HL-60/S4 (cell line): ENCODE measurements around the gene COL23A1.
"Not testable (repeated sequence)": the region's sequence is repeated elsewhere in the genome, so short reads cannot be mapped to it uniquely, and the experiment has no call there.

Experiments
- in situ Hi-C: fragments of 300-500 bp; cut with MboI; formaldehyde crosslinking; loops from 2 replicates; pipeline ENCODE4 v1.14.3; 2022; ENCODE audit warnings: low sequenced_read_pairs

Gene COL23A1

GRCh38 chr5:178210073-178210535, 380.1 kb downstream of the COL23A1 start:
- in situ Hi-C loops, result no loop called here

GRCh38 chr5:178209334-178210072, 380.7 kb downstream of the COL23A1 start:
- in situ Hi-C loops, result no loop called here

GRCh38 chr5:178208540-178209227, 381.5 kb downstream of the COL23A1 start:
- in situ Hi-C loops, result no loop called here

DNA sequence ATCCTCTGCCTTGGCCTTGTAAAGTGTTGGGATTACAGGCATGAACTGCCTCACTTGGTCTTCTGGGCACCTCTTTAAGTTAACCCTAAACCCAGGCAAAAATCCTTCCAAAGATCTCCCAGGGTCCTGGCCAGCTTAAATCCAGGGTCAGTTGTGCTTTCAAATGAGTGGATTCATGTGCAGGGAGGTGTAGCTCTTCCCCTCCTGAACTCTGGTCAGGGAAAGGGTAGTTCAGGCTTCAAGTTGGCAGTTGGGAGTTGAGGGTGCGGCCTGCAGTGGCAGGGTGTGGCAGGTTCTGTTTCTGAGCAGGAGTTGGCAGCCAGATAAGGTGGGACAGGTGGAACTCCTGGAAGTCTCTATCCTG, 382.3 kb downstream of the COL23A1 start:
- in situ Hi-C loops, result no loop called here

DNA sequence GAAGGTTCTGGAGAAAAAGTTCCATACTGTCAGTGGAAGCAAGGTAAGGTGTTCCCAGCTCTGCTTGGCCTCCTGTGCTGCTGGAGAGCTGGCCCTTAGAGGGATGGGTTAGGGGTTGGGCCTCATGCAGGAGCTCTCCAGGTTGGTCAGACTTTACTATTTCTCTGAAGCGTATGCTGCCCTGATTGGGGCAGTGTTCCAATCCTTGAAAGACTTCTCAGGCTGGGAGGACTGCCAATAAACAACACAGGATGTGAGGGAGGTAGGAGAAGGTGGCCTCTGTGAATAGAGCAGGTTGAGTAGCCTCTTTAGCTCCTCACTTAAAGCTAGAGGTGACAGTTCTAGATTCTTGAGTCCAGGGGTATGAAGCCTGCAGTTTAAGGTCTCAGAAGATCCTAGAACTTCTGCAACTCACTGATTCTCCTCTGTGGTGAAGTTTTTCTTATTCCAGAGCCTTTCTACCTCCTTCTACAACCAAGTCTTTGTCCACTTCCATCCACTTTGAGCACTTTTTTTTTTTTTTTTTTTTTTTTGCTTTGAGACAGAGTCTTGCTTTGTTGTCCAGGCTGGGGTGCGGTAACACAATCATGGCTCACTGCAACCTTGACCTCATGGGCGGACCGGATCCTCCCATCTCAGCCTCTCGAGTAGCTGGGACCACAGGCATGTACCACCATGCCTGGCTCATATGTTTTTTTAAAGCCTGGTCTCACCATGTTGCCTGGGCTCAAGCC, 382.8 kb downstream of the COL23A1 start:
- in situ Hi-C loops, result no loop called here

GRCh38 chr5:178206166-178207101, 383.8 kb downstream of the COL23A1 start:
- in situ Hi-C loops, result no loop called here

DNA sequence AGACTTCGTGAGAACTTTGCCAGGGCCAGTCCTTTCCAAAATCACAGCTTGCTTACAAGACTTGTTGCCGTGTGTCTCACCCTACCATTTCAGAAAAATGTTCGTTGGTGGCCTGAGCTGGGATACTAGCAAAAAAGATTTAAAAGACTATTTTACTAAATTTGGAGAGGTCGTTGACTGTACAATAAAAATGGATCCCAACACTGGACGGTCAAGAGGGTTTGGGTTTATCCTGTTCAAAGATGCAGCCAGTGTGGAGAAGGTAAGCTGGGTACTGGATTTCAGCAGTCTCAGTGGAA, 384.5 kb downstream of the COL23A1 start:
- in situ Hi-C loops, result no loop called here

DNA sequence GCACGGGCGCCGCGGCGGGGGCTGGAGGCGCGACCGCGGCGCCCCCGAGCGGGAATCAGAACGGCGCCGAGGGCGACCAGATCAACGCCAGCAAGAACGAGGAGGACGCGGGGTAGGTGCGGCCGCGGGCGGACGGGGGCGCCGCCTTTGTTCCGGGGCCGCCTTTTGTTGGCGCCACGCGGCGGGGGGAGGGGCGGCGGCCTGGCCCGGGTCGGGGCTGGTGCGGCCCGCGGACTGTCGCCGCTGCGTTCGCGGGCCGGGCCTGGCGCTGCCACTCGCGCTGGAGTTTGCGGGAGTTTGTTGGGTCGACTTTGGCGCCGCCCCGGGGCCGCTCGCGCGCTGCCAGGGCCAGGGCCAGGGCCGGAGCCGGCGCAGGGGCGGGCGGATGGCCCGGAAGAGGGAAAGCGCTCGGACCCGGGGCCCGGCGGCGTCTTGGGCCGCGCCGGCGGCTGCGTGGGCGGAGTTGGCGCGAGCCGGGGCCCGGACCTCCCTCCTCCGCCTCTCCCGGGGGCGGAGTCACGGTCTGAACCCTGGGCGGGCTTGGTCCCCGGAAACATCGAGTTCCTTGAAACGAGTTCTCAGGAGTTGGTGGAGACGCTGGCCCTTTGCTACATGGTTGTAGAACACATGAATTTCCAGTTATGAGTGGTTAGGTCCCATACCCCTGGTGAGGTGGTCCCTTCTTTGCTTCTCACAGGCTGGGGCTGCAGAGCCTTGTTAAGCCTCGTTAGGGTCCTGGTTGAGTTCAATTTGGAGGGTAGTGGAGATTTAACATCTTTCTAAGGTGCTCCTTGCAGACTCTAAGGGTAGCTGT, 385.1 kb downstream of the COL23A1 start:
- in situ Hi-C loops, result no loop called here

DNA sequence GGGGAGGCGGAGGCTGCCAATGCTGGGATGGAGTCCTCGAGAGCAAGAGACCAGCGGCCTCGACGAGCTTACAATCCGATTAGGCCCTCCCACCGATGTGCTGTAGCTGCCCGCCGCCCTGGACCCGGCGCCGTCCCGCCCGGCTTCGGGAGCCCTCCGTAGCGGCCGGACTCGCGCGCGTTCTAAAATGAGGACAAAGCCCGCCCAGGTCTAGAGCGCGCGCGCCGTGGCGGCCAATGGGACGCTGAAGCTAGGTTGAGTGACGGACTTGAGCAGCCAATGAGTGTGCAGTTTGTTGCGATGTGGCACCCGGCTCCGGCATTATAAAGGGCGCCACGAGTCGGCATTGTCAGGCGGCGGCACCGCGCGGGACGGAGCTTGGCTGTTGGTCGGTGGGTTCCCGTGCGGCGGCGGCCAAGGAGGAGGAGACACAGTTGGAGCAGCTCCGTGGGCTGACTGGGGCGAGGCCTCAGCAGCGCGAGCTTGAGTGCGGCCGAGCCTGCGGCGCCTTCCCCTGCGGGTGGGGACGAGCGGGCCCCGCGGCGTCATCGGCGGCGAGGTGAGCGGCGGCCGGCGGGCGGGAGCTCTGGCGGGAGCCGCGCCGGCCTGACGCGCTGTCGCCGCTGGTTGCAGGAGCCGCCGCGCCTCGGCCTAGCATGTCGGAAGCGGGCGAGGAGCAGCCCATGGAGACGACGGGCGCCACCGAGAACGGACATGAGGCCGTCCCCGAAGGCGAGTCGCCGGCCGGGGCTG, 385.8 kb downstream of the COL23A1 start, which contains the start of gene HNRNPAB:
TSS of gene HNRNPAB (plus strand) at position 352 of the 753 bp plus-strand sequence. CDS start at position 657, 305 bp downstream.
- in situ Hi-C loops, result no loop called here

- in situ Hi-C loops, result no loop called here
These were observed 386.5 kb downstream of the COL23A1 start for GRCh38 chr5:178203670-178204181.

DNA sequence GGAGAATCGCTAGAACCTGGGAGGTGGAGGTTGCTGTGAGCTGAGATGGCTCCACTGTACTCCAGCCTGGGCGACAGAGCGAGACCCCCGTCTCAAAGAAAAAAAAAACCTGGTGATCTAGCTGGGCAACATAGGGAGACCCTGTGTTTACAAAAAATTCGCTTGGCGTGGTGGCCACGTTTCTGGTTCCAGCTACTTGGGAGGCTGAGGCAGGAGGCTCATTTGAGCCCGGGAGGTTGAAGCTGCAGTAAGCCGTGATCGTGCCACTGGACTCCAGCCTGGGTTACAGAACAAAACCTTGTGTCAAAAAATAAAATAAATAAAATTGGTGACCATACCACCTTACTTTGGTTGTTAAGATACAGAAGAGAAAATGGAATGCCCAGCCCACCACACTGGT, 387.7 kb downstream of the COL23A1 start:
- in situ Hi-C loops, result no loop called here

DNA sequence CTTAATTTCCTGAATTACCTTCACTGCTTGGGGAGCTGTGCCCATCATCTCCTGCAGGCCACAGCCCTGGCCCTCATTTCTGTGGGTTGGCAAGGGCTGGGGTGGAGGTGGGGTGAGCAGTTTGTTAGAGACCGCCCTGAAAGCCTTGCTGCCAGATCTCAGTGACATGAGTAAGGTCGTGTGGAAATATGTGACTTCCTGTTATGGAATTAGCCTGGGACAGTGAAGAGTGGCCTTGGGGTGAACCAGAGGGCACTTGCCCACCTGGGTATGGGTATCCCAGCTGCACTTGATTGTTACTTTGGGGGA, 388.3 kb downstream of the COL23A1 start:
- in situ Hi-C loops, result no loop called here

- in situ Hi-C loops, result no loop called here
These were observed 388.8 kb downstream of the COL23A1 start for GRCh38 chr5:178201221-178201926.

DNA sequence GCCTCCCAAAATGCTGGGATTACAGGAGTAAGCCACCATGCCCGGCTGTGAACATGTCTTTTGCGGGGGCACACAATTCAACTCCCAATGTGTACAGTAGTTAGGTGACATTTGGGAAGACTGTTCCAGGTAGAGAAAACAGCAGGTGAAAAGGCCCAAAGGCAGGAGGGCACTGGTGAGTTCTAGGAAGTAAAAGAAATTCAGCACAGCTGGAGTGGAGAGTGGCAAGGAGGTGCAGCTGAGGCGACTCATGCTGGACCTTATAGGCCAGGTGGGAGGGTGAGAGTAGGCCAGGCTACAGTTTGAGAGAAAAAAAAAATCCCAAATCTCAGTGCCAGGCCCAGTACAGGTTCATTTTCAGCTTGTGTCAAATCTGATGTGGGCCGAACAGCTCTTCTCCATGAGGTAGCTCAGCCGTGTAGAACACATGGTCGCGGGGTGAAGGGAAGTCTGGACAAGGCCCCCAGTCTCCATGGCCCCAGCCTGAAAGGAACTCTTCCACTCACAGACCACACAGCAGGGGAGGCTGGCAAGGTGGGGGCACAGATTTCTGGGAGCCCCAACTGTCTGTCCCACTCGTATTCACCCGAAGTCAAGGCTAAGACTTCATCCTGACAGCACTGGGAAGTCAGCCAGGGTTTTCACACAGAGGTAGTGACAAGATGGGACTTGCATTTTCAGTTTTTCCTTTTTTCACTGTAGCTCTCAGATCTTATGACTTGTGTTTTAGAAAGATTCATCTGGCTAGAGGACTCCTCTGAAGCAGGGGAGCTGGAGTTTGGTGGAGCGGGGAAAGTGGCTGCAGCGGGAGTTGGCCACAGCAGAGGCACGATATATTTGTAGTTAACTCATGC, 390.4 kb downstream of the COL23A1 start:
- in situ Hi-C loops, result no loop called here

DNA sequence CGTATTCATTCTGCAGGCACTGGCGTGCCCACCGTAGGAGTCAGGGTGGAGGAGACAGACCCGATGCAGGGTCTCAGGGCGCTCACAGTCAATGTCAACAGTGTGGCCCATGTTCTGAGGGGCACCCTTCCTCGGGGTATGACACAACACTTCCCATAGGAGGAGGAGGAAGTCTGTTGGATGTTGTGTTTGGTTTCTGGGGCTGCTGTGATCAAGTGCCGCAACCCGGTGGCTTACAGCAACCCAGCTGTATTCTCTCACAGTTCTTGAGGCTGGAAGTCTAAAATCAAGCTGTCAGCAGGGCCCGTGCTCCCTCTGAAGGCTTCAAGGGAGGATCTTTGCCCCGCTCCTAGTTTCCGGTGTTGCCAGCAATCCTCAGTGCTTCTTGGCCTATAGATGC, 391.5 kb downstream of the COL23A1 start:
- in situ Hi-C loops, result no loop called here

DNA sequence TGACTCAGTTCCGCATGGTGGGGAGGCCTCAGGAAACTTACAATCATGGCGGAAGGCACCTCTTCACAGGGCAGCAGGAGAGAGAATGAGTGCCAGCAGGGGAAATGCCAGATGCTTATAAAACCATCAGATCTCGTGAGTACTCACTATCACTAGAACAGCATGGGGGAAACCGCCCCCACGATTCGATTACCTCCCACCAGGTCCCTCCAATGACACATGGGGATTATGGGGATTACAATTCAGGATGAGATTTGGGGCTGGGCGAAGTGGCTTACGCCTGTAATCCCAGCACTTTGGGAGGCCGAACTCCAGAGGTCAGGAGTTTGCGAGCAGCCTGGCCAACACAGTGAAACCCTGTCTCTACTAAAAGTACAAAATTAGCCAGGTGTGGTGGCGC, 392.0 kb downstream of the COL23A1 start:
- in situ Hi-C loops, result not testable (repeated sequence)

GRCh38 chr5:178196986-178197385, 393.2 kb downstream of the COL23A1 start:
- in situ Hi-C loops, result no loop called here
